ENCODE results near the gene ZSCAN5C.
"Not testable (repeated sequence)": the region's sequence is repeated elsewhere in the genome, so short reads cannot be mapped to it uniquely, and the experiment has no call there.

The ZSCAN5C gene

DNA sequence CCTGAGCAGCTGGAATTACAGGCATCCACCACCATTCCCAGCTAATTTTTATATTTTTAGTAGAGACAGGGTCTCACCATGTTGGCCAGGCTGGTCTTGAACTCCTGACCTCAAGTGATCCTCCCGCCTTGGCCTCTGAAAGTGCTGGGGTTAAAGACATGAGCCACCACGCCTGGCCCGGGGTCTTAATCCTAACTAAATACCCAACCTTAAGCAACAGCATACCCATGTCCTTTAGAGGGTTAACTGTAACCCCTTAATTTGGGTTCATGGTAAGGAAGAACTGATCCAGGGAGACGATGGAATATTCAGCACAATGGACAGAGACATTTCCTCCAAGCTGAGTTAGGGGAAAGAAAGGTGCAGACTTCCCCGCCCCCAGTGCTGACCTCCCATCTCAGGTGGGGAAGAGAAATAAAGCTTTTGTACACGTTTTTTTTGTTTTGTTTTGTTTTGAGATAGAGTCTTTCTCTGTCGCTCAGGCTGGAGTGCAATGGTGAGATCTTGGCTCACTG, 35.0 kb upstream of the ZSCAN5C start:
- TF ChIP-seq POLR2A (IDR thresholded peaks at IDR 0.05; ENCODE audit: extremely low read depth, insufficient read length) (no peak), MYC (IDR thresholded peaks at IDR 0.05; ENCODE audit: low read depth, low read length) (no peak)
- TF ChIP-seq, protein P1, sequence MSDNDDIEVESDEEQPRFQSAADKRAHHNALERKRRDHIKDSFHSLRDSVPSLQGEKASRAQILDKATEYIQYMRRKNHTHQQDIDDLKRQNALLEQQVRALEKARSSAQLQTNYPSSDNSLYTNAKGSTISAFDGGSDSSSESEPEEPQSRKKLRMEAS (IDR thresholded peaks at IDR 0.05; ENCODE audit: low read depth, low read length): no peak
- TF ChIP-seq, protein P2, sequence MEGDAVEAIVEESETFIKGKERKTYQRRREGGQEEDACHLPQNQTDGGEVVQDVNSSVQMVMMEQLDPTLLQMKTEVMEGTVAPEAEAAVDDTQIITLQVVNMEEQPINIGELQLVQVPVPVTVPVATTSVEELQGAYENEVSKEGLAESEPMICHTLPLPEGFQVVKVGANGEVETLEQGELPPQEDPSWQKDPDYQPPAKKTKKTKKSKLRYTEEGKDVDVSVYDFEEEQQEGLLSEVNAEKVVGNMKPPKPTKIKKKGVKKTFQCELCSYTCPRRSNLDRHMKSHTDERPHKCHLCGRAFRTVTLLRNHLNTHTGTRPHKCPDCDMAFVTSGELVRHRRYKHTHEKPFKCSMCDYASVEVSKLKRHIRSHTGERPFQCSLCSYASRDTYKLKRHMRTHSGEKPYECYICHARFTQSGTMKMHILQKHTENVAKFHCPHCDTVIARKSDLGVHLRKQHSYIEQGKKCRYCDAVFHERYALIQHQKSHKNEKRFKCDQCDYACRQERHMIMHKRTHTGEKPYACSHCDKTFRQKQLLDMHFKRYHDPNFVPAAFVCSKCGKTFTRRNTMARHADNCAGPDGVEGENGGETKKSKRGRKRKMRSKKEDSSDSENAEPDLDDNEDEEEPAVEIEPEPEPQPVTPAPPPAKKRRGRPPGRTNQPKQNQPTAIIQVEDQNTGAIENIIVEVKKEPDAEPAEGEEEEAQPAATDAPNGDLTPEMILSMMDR (IDR thresholded peaks at IDR 0.05; ENCODE audit: low read depth, low read length): no peak
- peak; percentile 17 for DNase-seq (ENCODE audit: low read depth)
- H3K4me3 ChIP-seq (ENCODE audit: low read depth, low read length): no peak overlapping the region

- peak; percentile 11 for DNase-seq (ENCODE audit: low read depth)
- no peak overlapping the region for H3K4me3 ChIP-seq (ENCODE audit: low read depth, low read length)
- TF ChIP-seq POLR2A (IDR thresholded peaks at IDR 0.05; ENCODE audit: extremely low read depth, insufficient read length) (no peak), MYC (IDR thresholded peaks at IDR 0.05; ENCODE audit: low read depth, low read length) (no peak)
- TF ChIP-seq, protein P1 (IDR thresholded peaks at IDR 0.05; ENCODE audit: low read depth, low read length): no peak
- TF ChIP-seq, protein P2 (IDR thresholded peaks at IDR 0.05; ENCODE audit: low read depth, low read length): no peak
Observed at GRCh38 chr19:56170261-56170660, 31.8 kb upstream of the ZSCAN5C start.

- DNase-seq (ENCODE audit: low read depth): no peak
- no peak for TF ChIP-seq POLR2A (IDR thresholded peaks at IDR 0.05; ENCODE audit: extremely low read depth, insufficient read length)
- TF ChIP-seq, protein P1 (IDR thresholded peaks at IDR 0.05; ENCODE audit: low read depth, low read length): no peak
- no peak overlapping the region for H3K4me3 ChIP-seq (ENCODE audit: low read depth, low read length)
Observed at GRCh38 chr19:56174086-56174485, 28.0 kb upstream of the ZSCAN5C start.

DNA sequence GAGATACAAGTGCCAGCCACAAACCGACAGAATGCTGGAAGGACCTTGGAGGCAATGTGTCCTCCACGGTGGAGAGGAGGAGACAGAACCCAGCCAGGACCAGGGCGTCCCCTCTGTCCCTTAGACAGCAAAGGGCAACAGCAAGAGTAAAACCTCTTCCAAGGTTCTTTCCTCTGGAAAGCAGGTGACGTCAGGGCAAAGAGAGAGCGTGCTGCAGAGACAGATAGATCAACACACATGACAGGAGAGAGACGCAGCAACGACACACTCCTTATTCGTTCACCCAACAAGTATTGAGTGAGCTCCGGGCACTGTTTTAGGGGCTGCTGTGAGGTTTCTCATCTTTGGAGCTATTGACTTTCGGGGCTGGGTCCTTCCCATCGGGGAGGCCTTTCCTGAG, 27.5 kb upstream of the ZSCAN5C start:
- DNase-seq (ENCODE audit: low read depth): no peak
- no peak overlapping the region for H3K4me3 ChIP-seq (ENCODE audit: low read depth, low read length)
- no peak for TF ChIP-seq POLR2A (IDR thresholded peaks at IDR 0.05; ENCODE audit: extremely low read depth, insufficient read length)
- TF ChIP-seq, protein P1 (IDR thresholded peaks at IDR 0.05; ENCODE audit: low read depth, low read length): no peak
- TF ChIP-seq, protein P2 (IDR thresholded peaks at IDR 0.05; ENCODE audit: low read depth, low read length): no peak

DNA sequence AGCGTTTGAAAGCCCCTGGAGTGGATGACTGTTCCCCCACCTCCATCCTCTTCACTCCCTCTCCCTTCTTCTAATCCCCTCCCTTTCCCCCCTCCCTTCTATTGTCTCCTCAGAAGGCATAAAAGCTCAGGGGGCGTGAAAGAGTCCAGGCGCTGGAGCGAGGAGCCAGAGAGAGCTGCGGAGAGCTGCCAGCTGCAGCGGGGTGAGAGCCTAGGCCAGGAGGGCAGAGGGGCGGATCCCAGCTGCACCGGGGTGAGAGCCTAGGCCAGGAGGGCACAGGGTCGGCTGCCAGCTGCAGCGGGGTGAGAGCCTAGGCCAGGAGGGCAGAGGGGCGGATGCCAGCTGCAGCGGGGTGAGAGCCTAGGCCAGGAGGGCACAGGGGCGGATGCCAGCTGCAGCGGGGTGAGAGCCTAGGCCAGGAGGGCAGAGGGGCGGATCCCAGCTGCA, 26.2 kb upstream of the ZSCAN5C start, which contains the start of gene GALP:
TSS of gene GALP (plus strand) at position 148 of the 447 bp plus-strand sequence. CDS start 1,101 bp downstream, outside the sequence.
- not testable (repeated sequence) for H3K4me3 ChIP-seq (ENCODE audit: low read depth, low read length); DNase-seq (ENCODE audit: low read depth)

GRCh38 chr19:56176310-56176709, 25.8 kb upstream of the ZSCAN5C start:
- DNase-seq (ENCODE audit: low read depth); H3K4me3 ChIP-seq (ENCODE audit: low read depth, low read length): not testable (repeated sequence)

DNA sequence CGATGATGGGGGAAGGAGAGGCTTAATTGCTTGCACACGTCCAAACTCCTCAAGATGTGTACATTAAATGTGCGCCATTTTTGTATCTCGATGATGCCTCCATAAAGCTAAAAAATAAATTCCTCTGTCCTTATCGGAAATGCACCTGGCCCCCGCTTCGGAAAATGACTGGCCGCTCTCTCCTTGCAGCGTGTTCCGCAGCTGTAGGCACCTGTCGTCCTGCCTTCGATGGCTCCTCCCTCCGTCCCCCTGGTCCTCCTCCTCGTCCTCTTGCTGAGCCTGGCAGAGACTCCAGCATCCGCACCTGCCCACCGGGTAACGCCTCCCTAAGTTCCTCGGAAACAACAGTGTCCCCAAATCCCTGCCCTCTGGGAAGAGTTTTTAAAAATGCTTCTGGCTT, 25.2 kb upstream of the ZSCAN5C start:
- DNase-seq (ENCODE audit: low read depth): no peak
- TF ChIP-seq MYC (IDR thresholded peaks at IDR 0.05; ENCODE audit: low read depth, low read length): no peak
- TF ChIP-seq, protein P1 (IDR thresholded peaks at IDR 0.05; ENCODE audit: low read depth, low read length): no peak
- TF ChIP-seq, protein P2 (IDR thresholded peaks at IDR 0.05; ENCODE audit: low read depth, low read length): no peak
- no peak for TF ChIP-seq POLR2A (IDR thresholded peaks at IDR 0.05; ENCODE audit: extremely low read depth, insufficient read length)
- no peak overlapping the region for H3K4me3 ChIP-seq (ENCODE audit: low read depth, low read length)

Data from NB4 (cell line).